ENCODE measurements around the gene ORC1. TPM values are rescaled to one million over a fixed set of nuclear protein-coding genes. Genes with fewer than 3 reads are reported as not detected.

Gene ORC1
- total RNA-seq, 4 donors from 2014 or later = 1.4 to 2.9 (median 1.9) TPM

DNA sequence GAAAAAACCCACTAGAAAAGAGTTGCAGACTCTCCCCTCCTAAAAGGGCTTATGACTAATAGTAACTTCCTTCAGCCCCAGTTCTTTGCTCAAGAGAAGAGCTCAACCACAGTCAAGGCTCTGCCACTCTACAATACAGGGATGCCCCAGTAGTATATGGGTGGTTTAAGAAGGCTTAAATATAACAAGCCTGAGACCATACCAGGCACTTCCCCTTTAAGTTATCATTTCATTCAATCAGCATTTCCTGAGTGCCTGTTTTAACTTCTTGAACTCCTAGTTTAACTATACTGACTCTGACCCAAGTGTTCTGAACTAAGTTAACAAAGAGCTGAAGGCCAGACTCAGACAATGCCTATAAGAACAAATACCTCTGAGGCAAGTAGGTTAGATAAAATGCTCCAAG is 20.0 kb upstream of the ORC1 start:
- Histone ChIP-seq H3K27ac (no peak overlapping the region), H3K4me1 (no peaks in the 10 kb centered on the region), H3K9me3 (no peaks in the 10 kb centered on the region), H3K4me3 (no peak overlapping the region), H3K36me3 (peaks cover 51% of the 10 kb centered on the region), H3K27me3 (no peaks in the 10 kb centered on the region)
- no peak for DNase-seq (ENCODE audit: low spot score in 2 of 2)
- no peak for TF ChIP-seq POLR2A (IDR thresholded peaks at IDR 0.05)
- TF ChIP-seq, protein P1, sequence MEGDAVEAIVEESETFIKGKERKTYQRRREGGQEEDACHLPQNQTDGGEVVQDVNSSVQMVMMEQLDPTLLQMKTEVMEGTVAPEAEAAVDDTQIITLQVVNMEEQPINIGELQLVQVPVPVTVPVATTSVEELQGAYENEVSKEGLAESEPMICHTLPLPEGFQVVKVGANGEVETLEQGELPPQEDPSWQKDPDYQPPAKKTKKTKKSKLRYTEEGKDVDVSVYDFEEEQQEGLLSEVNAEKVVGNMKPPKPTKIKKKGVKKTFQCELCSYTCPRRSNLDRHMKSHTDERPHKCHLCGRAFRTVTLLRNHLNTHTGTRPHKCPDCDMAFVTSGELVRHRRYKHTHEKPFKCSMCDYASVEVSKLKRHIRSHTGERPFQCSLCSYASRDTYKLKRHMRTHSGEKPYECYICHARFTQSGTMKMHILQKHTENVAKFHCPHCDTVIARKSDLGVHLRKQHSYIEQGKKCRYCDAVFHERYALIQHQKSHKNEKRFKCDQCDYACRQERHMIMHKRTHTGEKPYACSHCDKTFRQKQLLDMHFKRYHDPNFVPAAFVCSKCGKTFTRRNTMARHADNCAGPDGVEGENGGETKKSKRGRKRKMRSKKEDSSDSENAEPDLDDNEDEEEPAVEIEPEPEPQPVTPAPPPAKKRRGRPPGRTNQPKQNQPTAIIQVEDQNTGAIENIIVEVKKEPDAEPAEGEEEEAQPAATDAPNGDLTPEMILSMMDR (IDR thresholded peaks at IDR 0.05) = no peak
- no peak for TF ChIP-seq POLR2AphosphoS5 (IDR thresholded peaks at IDR 0.05)
- no peak for TF ChIP-seq EP300 (IDR thresholded peaks at IDR 0.05)

DNA sequence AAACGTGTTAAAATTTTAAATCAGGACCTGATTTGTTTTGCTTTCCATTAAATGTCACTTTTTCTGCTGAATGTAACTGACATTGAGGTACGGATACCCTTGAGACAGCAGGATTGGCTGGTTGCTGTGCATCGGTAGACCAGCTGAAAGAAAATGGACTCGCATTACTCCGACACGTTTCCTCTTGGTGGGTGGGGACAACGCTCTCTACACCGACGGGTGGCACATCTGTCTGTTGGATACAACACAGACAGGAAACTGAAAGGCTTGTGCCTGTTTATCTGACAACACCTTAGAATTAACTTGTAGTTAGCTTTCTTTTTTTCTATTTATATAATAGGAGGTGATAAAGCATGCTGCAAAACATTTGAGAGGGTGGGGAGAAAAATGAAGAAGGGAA is 19.5 kb upstream of the ORC1 start:
- H3K36me3 ChIP-seq = peaks cover 53% of the 10 kb centered on the region
- whole genome bisulfite sequencing = 65% methylated on average over 9 of the region's 9 CpGs

DNA sequence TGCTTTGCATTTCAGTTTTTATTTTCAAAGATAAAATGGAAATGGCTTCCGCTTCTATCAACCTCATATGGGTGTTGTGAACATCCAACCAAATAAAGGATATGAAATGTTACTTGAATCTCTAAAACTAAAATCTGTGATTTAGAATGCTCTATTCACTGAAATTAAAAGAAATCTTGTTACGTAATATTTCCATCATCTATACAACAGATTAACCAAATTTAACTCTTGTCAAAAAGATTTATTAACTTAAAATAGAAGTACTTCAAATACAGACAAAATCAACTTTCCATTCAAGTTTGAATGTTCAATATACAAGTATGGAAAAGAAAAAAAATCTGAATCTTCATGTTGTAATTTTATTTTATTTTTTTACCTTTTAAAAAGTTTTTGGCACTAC is 18.8 kb upstream of the ORC1 start:
- H3K4me3 ChIP-seq = no peak overlapping the region
- no peak for TF ChIP-seq EP300 (IDR thresholded peaks at IDR 0.05)
- TF ChIP-seq POLR2AphosphoS5 (IDR thresholded peaks at IDR 0.05) = no peak
- TF ChIP-seq, protein P1 (IDR thresholded peaks at IDR 0.05) = no peak
- no peak for TF ChIP-seq POLR2A (IDR thresholded peaks at IDR 0.05)
- WGBS = 95% methylated on average over 2 of the region's 2 CpGs
- no peak for DNase-seq (ENCODE audit: low spot score in 2 of 2)
- no peak overlapping the region for H3K27ac ChIP-seq
- no peaks in the 10 kb centered on the region for H3K4me1 ChIP-seq
- H3K9me3 ChIP-seq = no peaks in the 10 kb centered on the region
- peaks cover 58% of the 10 kb centered on the region for H3K36me3 ChIP-seq
- no peaks in the 10 kb centered on the region for H3K27me3 ChIP-seq

More for the DNA sequence above, 19.5 kb upstream of the ORC1 start:
- no peak overlapping the region for H3K27ac ChIP-seq
- DNase-seq (ENCODE audit: low spot score in 2 of 2) = no peak
- H3K4me3 ChIP-seq = no peak overlapping the region
- H3K9me3 ChIP-seq = no peaks in the 10 kb centered on the region
- TF ChIP-seq, protein P1 (IDR thresholded peaks at IDR 0.05) = no peak
- TF ChIP-seq POLR2A (IDR thresholded peaks at IDR 0.05) (no peak), EP300 (IDR thresholded peaks at IDR 0.05) (no peak), POLR2AphosphoS5 (IDR thresholded peaks at IDR 0.05) (no peak)
- H3K4me1 ChIP-seq = no peaks in the 10 kb centered on the region
- H3K27me3 ChIP-seq = no peaks in the 10 kb centered on the region

DNA sequence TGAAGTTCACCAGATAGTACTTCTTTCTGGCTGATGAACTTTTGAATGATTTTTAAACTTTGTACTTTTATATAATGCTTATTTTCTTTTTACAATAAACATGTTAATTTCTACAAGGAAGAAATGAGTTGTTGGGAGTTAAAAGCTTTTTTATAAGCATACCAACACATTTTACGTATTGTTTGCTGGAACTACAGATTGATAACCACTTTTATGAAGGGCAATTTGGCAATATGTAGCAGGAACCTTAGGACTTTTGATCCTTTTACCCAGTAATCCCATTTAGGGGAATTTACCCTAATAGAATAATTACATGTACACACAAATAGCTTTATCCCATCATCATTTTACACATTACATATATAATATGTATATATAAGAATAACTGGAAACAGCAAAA is 16.5 kb upstream of the ORC1 start:
- no peak for DNase-seq (ENCODE audit: low spot score in 2 of 2)
- 95% methylated on average over 1 of the region's 1 CpG for WGBS
- Histone ChIP-seq H3K27me3 (no peaks in the 10 kb centered on the region), H3K4me3 (no peak overlapping the region), H3K4me1 (no peaks in the 10 kb centered on the region), H3K9me3 (no peaks in the 10 kb centered on the region), H3K27ac (no peak overlapping the region), H3K36me3 (peaks cover 77% of the 10 kb centered on the region)
- TF ChIP-seq POLR2A (IDR thresholded peaks at IDR 0.05) (no peak), EP300 (IDR thresholded peaks at IDR 0.05) (no peak), POLR2AphosphoS5 (IDR thresholded peaks at IDR 0.05) (no peak)
- TF ChIP-seq, protein P1 (IDR thresholded peaks at IDR 0.05) = no peak

DNA sequence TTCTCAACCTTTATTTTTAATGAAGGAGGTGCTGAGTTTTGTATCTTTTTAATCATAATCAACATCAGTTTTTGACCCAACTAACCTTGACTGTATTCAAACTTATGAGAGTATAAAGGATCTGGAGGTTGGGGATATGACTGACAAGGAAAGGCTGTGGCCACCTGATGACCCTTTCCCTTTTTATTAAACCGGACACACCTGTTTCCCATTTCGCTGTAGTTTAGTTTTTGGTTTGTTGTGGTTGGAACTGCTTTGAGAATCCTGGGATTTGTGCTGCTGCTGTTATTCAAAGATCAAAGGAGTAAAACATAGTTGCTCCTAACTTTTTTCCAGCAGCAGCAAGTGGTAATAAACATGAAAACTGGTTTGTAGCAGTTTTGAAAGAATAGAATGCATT is 12.6 kb upstream of the ORC1 start:
- TF ChIP-seq POLR2AphosphoS5 (IDR thresholded peaks at IDR 0.05) (no peak), EP300 (IDR thresholded peaks at IDR 0.05) (no peak), POLR2A (IDR thresholded peaks at IDR 0.05) (no peak)
- TF ChIP-seq, protein P1 (IDR thresholded peaks at IDR 0.05) = no peak
- no peaks in the 10 kb centered on the region for H3K4me1 ChIP-seq
- H3K27me3 ChIP-seq = no peaks in the 10 kb centered on the region
- WGBS = 72% methylated on average over 2 of the region's 2 CpGs
- no peaks in the 10 kb centered on the region for H3K9me3 ChIP-seq
- no peak overlapping the region for H3K27ac ChIP-seq
- peaks cover 91% of the 10 kb centered on the region for H3K36me3 ChIP-seq
- no peak overlapping the region for H3K4me3 ChIP-seq
- DNase-seq (ENCODE audit: low spot score in 2 of 2) = no peak

All from suprapubic skin (tissue), 4 donors.